AG08395 (cell line): ENCODE measurements around the gene CUBN.

ENCODE experiments used
- DNase-seq: peaks from one replicate; pipeline ENCODE4 v3.0.0; 2012; ENCODE audit warnings: mixed read lengths, low spot score

The CUBN gene

GRCh38 chr10:17129741-17130140 is at the start of gene CUBN:
Gene CUBN (minus strand): TSS chr10:17129811. CDS start chr10:17129765, 46 bp downstream.
- DNase-seq: no peak

GRCh38 chr10:17179002-17179401 is 49.4 kb upstream of the CUBN start:
- no peak for DNase-seq

- DNase-seq: no peak
Measured at GRCh38 chr10:17178006-17178405, 48.4 kb upstream of the CUBN start.

- no peak for DNase-seq
Measured at GRCh38 chr10:17177014-17177413, 47.4 kb upstream of the CUBN start.

GRCh38 chr10:17176091-17176490 is 46.5 kb upstream of the CUBN start:
- DNase-seq: no peak

- peak; percentile 60 for DNase-seq
Measured at GRCh38 chr10:17175551-17175950, 45.9 kb upstream of the CUBN start.

GRCh38 chr10:17174626-17175025 is 45.0 kb upstream of the CUBN start:
- no peak for DNase-seq

- DNase-seq: no peak
Measured at GRCh38 chr10:17171141-17171641, 41.6 kb upstream of the CUBN start.

GRCh38 chr10:17169803-17170202 is 40.2 kb upstream of the CUBN start:
- no peak for DNase-seq

GRCh38 chr10:17166699-17167098 is 37.1 kb upstream of the CUBN start:
- no peak for DNase-seq

- DNase-seq: no peak
Measured at GRCh38 chr10:17162828-17163227, 33.2 kb upstream of the CUBN start.

GRCh38 chr10:17161775-17162174 is 32.2 kb upstream of the CUBN start:
- DNase-seq: no peak

- no peak for DNase-seq
Measured at GRCh38 chr10:17157024-17157423, 27.4 kb upstream of the CUBN start.

- no peak for DNase-seq
Measured at GRCh38 chr10:17155826-17156225, 26.2 kb upstream of the CUBN start.

- DNase-seq: no peak
Measured at GRCh38 chr10:17154116-17154515, 24.5 kb upstream of the CUBN start.

GRCh38 chr10:17153321-17153720 is 23.7 kb upstream of the CUBN start:
- DNase-seq: no peak

GRCh38 chr10:17151716-17152115 is 22.1 kb upstream of the CUBN start:
- no peak for DNase-seq

- no peak for DNase-seq
Measured at GRCh38 chr10:17147884-17148489, 18.4 kb upstream of the CUBN start.

GRCh38 chr10:17146892-17147291 is 17.3 kb upstream of the CUBN start:
- DNase-seq: no peak

GRCh38 chr10:17145239-17145638 is 15.6 kb upstream of the CUBN start:
- no peak for DNase-seq

GRCh38 chr10:17144757-17145156 is 15.1 kb upstream of the CUBN start:
- no peak for DNase-seq

GRCh38 chr10:17144032-17144431 is 14.4 kb upstream of the CUBN start:
- DNase-seq: no peak

GRCh38 chr10:17143055-17143690 is 13.6 kb upstream of the CUBN start:
- DNase-seq: peak; percentile 9
